ENCODE data around the gene CASP14. TPM values are rescaled to one million over a fixed set of nuclear protein-coding genes. Genes with fewer than 3 reads are reported as not detected.
"Not testable (repeated sequence)": the region's sequence is repeated elsewhere in the genome, so short reads cannot be mapped to it uniquely, and the experiment has no call there.

The CASP14 gene
- total RNA-seq, result not detected

DNA sequence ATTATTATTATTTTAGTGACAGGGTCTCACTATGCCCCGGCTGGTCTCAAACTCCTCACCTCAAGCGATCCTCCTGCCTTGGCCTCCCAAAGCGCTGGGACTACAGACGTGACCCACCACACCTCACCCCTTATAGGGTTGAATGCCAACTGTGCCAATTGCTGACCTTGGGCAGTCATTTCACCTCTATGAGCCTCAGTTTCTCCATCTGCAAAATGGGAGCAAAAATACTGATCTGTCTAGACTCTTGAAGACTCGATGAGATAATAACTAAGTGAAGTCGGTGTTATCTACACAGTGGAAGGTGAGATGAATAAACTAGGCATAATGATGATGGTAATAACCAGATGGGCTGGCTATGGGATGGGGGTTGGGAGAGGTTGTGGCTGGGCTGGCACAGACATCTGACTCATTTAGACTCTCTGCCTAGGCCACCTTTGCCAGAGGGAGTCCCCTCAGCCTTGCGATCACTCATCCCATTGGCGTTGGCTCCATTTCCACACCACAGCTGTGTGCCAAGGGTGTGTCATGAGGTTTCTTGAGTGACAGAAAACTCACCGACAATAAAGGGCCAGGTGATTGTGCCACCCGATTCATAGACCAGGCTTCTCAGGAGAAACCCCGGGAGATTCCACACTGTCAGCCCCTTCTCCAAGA lies at the start of gene CASP14:
Gene CASP14 (plus strand): TSS at position 596 of the 657 bp plus-strand sequence. CDS start 2,772 bp downstream, outside the sequence.
- Histone ChIP-seq H3K27ac (ENCODE audit: low read depth, low read length) (no peak within 1 kb of the TSS), H3K27me3 (ENCODE audit: control insufficient read depth in 3 of 3, insufficient read depth in 3 of 3, low read length in 3 of 3) (peaks cover 0 to 5% (median 4%) of the 10 kb centered on the region in 3 donors), H3K4me1 (ENCODE audit: control insufficient read depth in 3 of 3, insufficient read depth in 3 of 3, low read length in 3 of 3) (no peaks in the 10 kb centered on the region), H3K9me3 (ENCODE audit: control insufficient read depth in 3 of 3, low read length in 3 of 3) (no peaks in the 10 kb centered on the region), H3K4me3 (ENCODE audit: low read length in 3 of 3) (no peak within 1 kb of the TSS), H3K36me3 (ENCODE audit: control insufficient read depth in 3 of 3, insufficient read depth in 3 of 3, low read length in 3 of 3) (no peaks in the 10 kb centered on the region), H3K9ac (ENCODE audit: low read depth in 1 of 3, low read length in 3 of 3) (no peak within 1 kb of the TSS)

- Histone ChIP-seq H3K36me3 (ENCODE audit: control insufficient read depth in 3 of 3, insufficient read depth in 3 of 3, low read length in 3 of 3) (no peaks in the 10 kb centered on the region), H3K27me3 (ENCODE audit: control insufficient read depth in 3 of 3, insufficient read depth in 3 of 3, low read length in 3 of 3) (peaks cover 0 to 15% (median 7%) of the 10 kb centered on the region in 3 donors), H3K4me1 (ENCODE audit: control insufficient read depth in 3 of 3, insufficient read depth in 3 of 3, low read length in 3 of 3) (no peaks in the 10 kb centered on the region), H3K9ac (ENCODE audit: low read depth in 1 of 3, low read length in 3 of 3) (no peak overlapping the region), H3K27ac (ENCODE audit: low read depth, low read length) (no peak overlapping the region), H3K9me3 (ENCODE audit: control insufficient read depth in 3 of 3, low read length in 3 of 3) (peaks cover 0 to 2% (median 0%) of the 10 kb centered on the region in 3 donors), H3K4me3 (ENCODE audit: low read length in 3 of 3) (no peak overlapping the region)
These were observed 41.0 kb upstream of the CASP14 start for GRCh38 chr19:15008308-15008707.

- peaks cover 0 to 20% (median 7%) of the 10 kb centered on the region in 3 donors for H3K27me3 ChIP-seq (ENCODE audit: control insufficient read depth in 3 of 3, insufficient read depth in 3 of 3, low read length in 3 of 3)
These were observed 38.6 kb upstream of the CASP14 start for GRCh38 chr19:15010501-15011300.

DNA sequence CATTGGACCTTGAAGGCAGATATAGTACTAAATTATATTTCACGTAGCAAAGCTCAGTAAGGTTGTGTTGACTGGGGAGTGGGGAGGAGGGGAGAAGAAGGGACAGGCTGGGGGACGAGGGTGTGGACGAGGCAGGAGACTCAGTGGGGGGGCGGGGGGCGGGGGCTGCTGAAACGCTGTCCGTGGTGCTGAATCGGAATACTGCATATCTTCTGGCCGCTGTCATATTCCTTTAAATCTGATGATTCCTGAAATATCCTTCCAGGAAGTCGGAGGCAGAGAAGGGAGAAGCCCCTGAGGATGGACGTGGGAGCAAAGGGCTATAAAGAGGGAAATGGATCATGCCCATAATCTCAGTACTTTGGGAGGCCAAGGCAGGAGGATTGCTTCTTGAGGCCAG lies 34.7 kb upstream of the CASP14 start:
- H3K27me3 ChIP-seq (ENCODE audit: control insufficient read depth in 3 of 3, insufficient read depth in 3 of 3, low read length in 3 of 3), result peaks cover 0 to 20% (median 7%) of the 10 kb centered on the region in 3 donors
- H3K4me1 ChIP-seq (ENCODE audit: control insufficient read depth in 3 of 3, insufficient read depth in 3 of 3, low read length in 3 of 3), result no peaks in the 10 kb centered on the region
- H3K9ac ChIP-seq (ENCODE audit: low read depth in 1 of 3, low read length in 3 of 3), result no peak overlapping the region
- no peaks in the 10 kb centered on the region for H3K36me3 ChIP-seq (ENCODE audit: control insufficient read depth in 3 of 3, insufficient read depth in 3 of 3, low read length in 3 of 3)
- no peak overlapping the region for H3K27ac ChIP-seq (ENCODE audit: low read depth, low read length)
- peaks cover 0 to 2% (median 0%) of the 10 kb centered on the region in 3 donors for H3K9me3 ChIP-seq (ENCODE audit: control insufficient read depth in 3 of 3, low read length in 3 of 3)
- H3K4me3 ChIP-seq (ENCODE audit: low read length in 3 of 3), result no peak overlapping the region

More at GRCh38 chr19:15010501-15011300, 38.6 kb upstream of the CASP14 start:
- H3K4me3 ChIP-seq (ENCODE audit: low read length in 3 of 3), result no peak overlapping the region
- H3K27ac ChIP-seq (ENCODE audit: low read depth, low read length), result no peak overlapping the region
- H3K36me3 ChIP-seq (ENCODE audit: control insufficient read depth in 3 of 3, insufficient read depth in 3 of 3, low read length in 3 of 3), result no peaks in the 10 kb centered on the region
- no peaks in the 10 kb centered on the region for H3K4me1 ChIP-seq (ENCODE audit: control insufficient read depth in 3 of 3, insufficient read depth in 3 of 3, low read length in 3 of 3)
- H3K9ac ChIP-seq (ENCODE audit: low read depth in 1 of 3, low read length in 3 of 3), result no peak overlapping the region
- peaks cover 0 to 2% (median 0%) of the 10 kb centered on the region in 3 donors for H3K9me3 ChIP-seq (ENCODE audit: control insufficient read depth in 3 of 3, low read length in 3 of 3)

- Histone ChIP-seq H3K27me3 (ENCODE audit: control insufficient read depth in 3 of 3, insufficient read depth in 3 of 3, low read length in 3 of 3) (peaks cover 0 to 10% (median 3%) of the 10 kb centered on the region in 3 donors), H3K27ac (ENCODE audit: low read depth, low read length) (no peak overlapping the region), H3K36me3 (ENCODE audit: control insufficient read depth in 3 of 3, insufficient read depth in 3 of 3, low read length in 3 of 3) (no peaks in the 10 kb centered on the region), H3K4me3 (ENCODE audit: low read length in 3 of 3) (no peak overlapping the region), H3K9me3 (ENCODE audit: control insufficient read depth in 3 of 3, low read length in 3 of 3) (no peaks in the 10 kb centered on the region), H3K9ac (ENCODE audit: low read depth in 1 of 3, low read length in 3 of 3) (no peak overlapping the region), H3K4me1 (ENCODE audit: control insufficient read depth in 3 of 3, insufficient read depth in 3 of 3, low read length in 3 of 3) (no peaks in the 10 kb centered on the region)
These were observed 33.2 kb upstream of the CASP14 start for GRCh38 chr19:15015946-15016542.

DNA sequence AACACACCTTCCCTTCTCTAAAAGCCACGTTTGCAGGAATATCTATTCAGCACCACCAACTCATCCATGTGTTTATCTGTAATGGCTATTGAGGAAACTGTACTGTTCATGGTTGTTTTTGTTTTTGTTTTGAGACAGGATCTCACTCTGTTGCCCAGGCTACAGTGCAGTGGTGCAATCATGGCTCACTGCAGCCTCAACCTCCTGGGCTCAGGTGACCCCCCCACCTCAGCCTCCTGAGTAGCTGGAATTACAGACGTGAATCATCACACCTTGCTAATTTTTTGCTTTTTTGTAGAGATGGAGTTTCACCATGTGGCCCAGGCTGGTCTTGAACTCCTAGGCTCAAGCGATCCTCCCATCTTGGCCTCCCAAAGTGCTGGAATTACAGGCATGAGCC lies 30.4 kb upstream of the CASP14 start:
- peaks cover 0 to 11% (median 8%) of the 10 kb centered on the region in 3 donors for H3K27me3 ChIP-seq (ENCODE audit: control insufficient read depth in 3 of 3, insufficient read depth in 3 of 3, low read length in 3 of 3)
- not testable (repeated sequence) for H3K4me1 ChIP-seq (ENCODE audit: control insufficient read depth in 3 of 3, insufficient read depth in 3 of 3, low read length in 3 of 3); H3K9me3 ChIP-seq (ENCODE audit: control insufficient read depth in 3 of 3, low read length in 3 of 3); H3K27ac ChIP-seq (ENCODE audit: low read depth, low read length); H3K4me3 ChIP-seq (ENCODE audit: low read length in 3 of 3); H3K9ac ChIP-seq (ENCODE audit: low read depth in 1 of 3, low read length in 3 of 3); H3K36me3 ChIP-seq (ENCODE audit: control insufficient read depth in 3 of 3, insufficient read depth in 3 of 3, low read length in 3 of 3)

GRCh38 chr19:15021286-15022007 lies 27.8 kb upstream of the CASP14 start:
- peaks cover 0 to 2% (median 0%) of the 10 kb centered on the region in 3 donors for H3K9me3 ChIP-seq (ENCODE audit: control insufficient read depth in 3 of 3, low read length in 3 of 3)
- H3K4me3 ChIP-seq (ENCODE audit: low read length in 3 of 3), result no peak overlapping the region
- no peak overlapping the region for H3K9ac ChIP-seq (ENCODE audit: low read depth in 1 of 3, low read length in 3 of 3)
- peaks cover 0 to 17% (median 9%) of the 10 kb centered on the region in 3 donors for H3K27me3 ChIP-seq (ENCODE audit: control insufficient read depth in 3 of 3, insufficient read depth in 3 of 3, low read length in 3 of 3)
- H3K36me3 ChIP-seq (ENCODE audit: control insufficient read depth in 3 of 3, insufficient read depth in 3 of 3, low read length in 3 of 3), result no peaks in the 10 kb centered on the region
- H3K27ac ChIP-seq (ENCODE audit: low read depth, low read length), result no peak overlapping the region
- H3K4me1 ChIP-seq (ENCODE audit: control insufficient read depth in 3 of 3, insufficient read depth in 3 of 3, low read length in 3 of 3), result no peaks in the 10 kb centered on the region

- Histone ChIP-seq H3K36me3 (ENCODE audit: control insufficient read depth in 3 of 3, insufficient read depth in 3 of 3, low read length in 3 of 3) (no peaks in the 10 kb centered on the region), H3K9ac (ENCODE audit: low read depth in 1 of 3, low read length in 3 of 3) (no peak overlapping the region), H3K27ac (ENCODE audit: low read depth, low read length) (no peak overlapping the region), H3K4me3 (ENCODE audit: low read length in 3 of 3) (no peak overlapping the region), H3K4me1 (ENCODE audit: control insufficient read depth in 3 of 3, insufficient read depth in 3 of 3, low read length in 3 of 3) (no peaks in the 10 kb centered on the region), H3K27me3 (ENCODE audit: control insufficient read depth in 3 of 3, insufficient read depth in 3 of 3, low read length in 3 of 3) (peaks cover 0 to 20% (median 11%) of the 10 kb centered on the region in 3 donors), H3K9me3 (ENCODE audit: control insufficient read depth in 3 of 3, low read length in 3 of 3) (peaks cover 0 to 2% (median 0%) of the 10 kb centered on the region in 3 donors)
These were observed 26.5 kb upstream of the CASP14 start for GRCh38 chr19:15022752-15023151.

DNA sequence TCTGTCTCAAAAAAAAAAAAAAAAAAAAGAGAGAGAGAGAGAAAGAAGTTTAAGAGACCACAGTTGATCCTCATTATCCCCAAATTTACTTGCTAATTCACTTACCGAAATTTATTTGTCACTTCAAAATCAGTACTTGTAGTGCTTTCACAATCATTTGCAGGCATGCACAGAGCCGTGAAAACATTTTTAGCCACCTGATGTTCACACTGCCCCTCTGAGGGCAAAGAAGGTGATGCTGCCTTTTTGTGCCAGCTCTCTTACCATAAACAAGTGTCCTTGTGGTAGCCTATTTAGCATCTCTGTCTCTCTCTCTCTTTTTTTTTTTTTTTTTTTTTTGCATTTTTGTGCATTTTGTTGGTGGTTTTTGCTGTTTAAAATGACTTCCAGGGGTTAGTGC lies 24.1 kb upstream of the CASP14 start:
- Histone ChIP-seq H3K27ac (ENCODE audit: low read depth, low read length) (no peak overlapping the region), H3K4me3 (ENCODE audit: low read length in 3 of 3) (no peak overlapping the region), H3K9me3 (ENCODE audit: control insufficient read depth in 3 of 3, low read length in 3 of 3) (peaks cover 0 to 2% (median 0%) of the 10 kb centered on the region in 3 donors), H3K36me3 (ENCODE audit: control insufficient read depth in 3 of 3, insufficient read depth in 3 of 3, low read length in 3 of 3) (no peaks in the 10 kb centered on the region), H3K27me3 (ENCODE audit: control insufficient read depth in 3 of 3, insufficient read depth in 3 of 3, low read length in 3 of 3) (peaks cover 0 to 20% (median 11%) of the 10 kb centered on the region in 3 donors), H3K4me1 (ENCODE audit: control insufficient read depth in 3 of 3, insufficient read depth in 3 of 3, low read length in 3 of 3) (no peaks in the 10 kb centered on the region), H3K9ac (ENCODE audit: low read depth in 1 of 3, low read length in 3 of 3) (no peak overlapping the region)
